ENCODE results near the gene C2orf68. TPM values are rescaled to one million over a fixed set of nuclear protein-coding genes. Genes with fewer than 3 reads are reported as not detected.

C2orf68 gene
- total and polyA plus RNA-seq, 2 donors (not counting 1 experiment from before 2014, with no cell fraction given) = 15.4 to 26.1 TPM

GRCh38 chr2:85644909-85645308 is 33.0 kb upstream of the C2orf68 start:
- H3K4me3 ChIP-seq (replicated peaks in 1 of 4; ENCODE audit: control extremely low read depth in 1 of 4, insufficient read depth in 1 of 4, low read depth in 3 of 4, low read length in 4 of 4) = no peak overlapping the region
- no peaks in the 10 kb centered on the region for H3K27me3 ChIP-seq (ENCODE audit: control insufficient read depth, insufficient read depth, low read length)
- no peak overlapping the region for H3K4me2 ChIP-seq (ENCODE audit: extremely low read depth, insufficient read depth, low read length)
- TF ChIP-seq EZH2 (IDR thresholded peaks at IDR 0.05; ENCODE audit: low read length, missing control alignments) = no peak
- TF ChIP-seq CTCF (conservative IDR thresholded peaks at IDR 0.05 in 1 of 2, IDR thresholded peaks at IDR 0.05 in 1 of 2; ENCODE audit: low read depth in 1 of 2, low read length in 2 of 2) = no peak
- no peaks in the 10 kb centered on the region for H4K20me1 ChIP-seq (ENCODE audit: control insufficient read depth, extremely low read depth, insufficient read depth, low read length)
- no peak overlapping the region for H3K9ac ChIP-seq (ENCODE audit: insufficient read depth, low read length)
- H2AFZ ChIP-seq (ENCODE audit: low read length) = no peak overlapping the region
- DNase-seq (ENCODE audit: low read depth in 2 of 2) = no peak
- H3K4me1 ChIP-seq (ENCODE audit: control insufficient read depth, extremely low read depth, insufficient read depth, low read length) = peaks cover 17% of the 10 kb centered on the region
- peaks cover 19% of the 10 kb centered on the region for H3K36me3 ChIP-seq (ENCODE audit: control insufficient read depth, insufficient read depth, low read length)
- H3K27ac ChIP-seq (ENCODE audit: insufficient read depth, low read length) = no peak overlapping the region
- H3K9me3 ChIP-seq (ENCODE audit: control insufficient read depth, insufficient read depth, low read depth, low read length) = no peaks in the 10 kb centered on the region
- no peaks in the 10 kb centered on the region for H3K79me2 ChIP-seq (ENCODE audit: control insufficient read depth, insufficient read depth, low read length)

- DNase-seq (ENCODE audit: low read depth in 2 of 2) = no peak
- H3K9me3 ChIP-seq (ENCODE audit: control insufficient read depth, insufficient read depth, low read depth, low read length) = no peaks in the 10 kb centered on the region
- TF ChIP-seq EZH2 (IDR thresholded peaks at IDR 0.05; ENCODE audit: low read length, missing control alignments) = no peak
- no peak for TF ChIP-seq CTCF (conservative IDR thresholded peaks at IDR 0.05 in 1 of 2, IDR thresholded peaks at IDR 0.05 in 1 of 2; ENCODE audit: low read depth in 1 of 2, low read length in 2 of 2)
- no peaks in the 10 kb centered on the region for H4K20me1 ChIP-seq (ENCODE audit: control insufficient read depth, extremely low read depth, insufficient read depth, low read length)
- no peak overlapping the region for H2AFZ ChIP-seq (ENCODE audit: low read length)
- no peak overlapping the region for H3K4me3 ChIP-seq (replicated peaks in 1 of 4; ENCODE audit: control extremely low read depth in 1 of 4, insufficient read depth in 1 of 4, low read depth in 3 of 4, low read length in 4 of 4)
- no peak overlapping the region for H3K9ac ChIP-seq (ENCODE audit: insufficient read depth, low read length)
- no peak overlapping the region for H3K27ac ChIP-seq (ENCODE audit: insufficient read depth, low read length)
- no peaks in the 10 kb centered on the region for H3K27me3 ChIP-seq (ENCODE audit: control insufficient read depth, insufficient read depth, low read length)
- no peaks in the 10 kb centered on the region for H3K79me2 ChIP-seq (ENCODE audit: control insufficient read depth, insufficient read depth, low read length)
- H3K4me2 ChIP-seq (ENCODE audit: extremely low read depth, insufficient read depth, low read length) = no peak overlapping the region
- peaks cover 26% of the 10 kb centered on the region for H3K36me3 ChIP-seq (ENCODE audit: control insufficient read depth, insufficient read depth, low read length)
- no peaks in the 10 kb centered on the region for H3K4me1 ChIP-seq (ENCODE audit: control insufficient read depth, extremely low read depth, insufficient read depth, low read length)
Observed at GRCh38 chr2:85642725-85643124, 30.9 kb upstream of the C2orf68 start.

- no peaks in the 10 kb centered on the region for H3K27me3 ChIP-seq (ENCODE audit: control insufficient read depth, insufficient read depth, low read length)
- no peak for DNase-seq (ENCODE audit: low read depth in 2 of 2)
- no peaks in the 10 kb centered on the region for H3K9me3 ChIP-seq (ENCODE audit: control insufficient read depth, insufficient read depth, low read depth, low read length)
- no peak for TF ChIP-seq CTCF (conservative IDR thresholded peaks at IDR 0.05 in 1 of 2, IDR thresholded peaks at IDR 0.05 in 1 of 2; ENCODE audit: low read depth in 1 of 2, low read length in 2 of 2)
- no peak for TF ChIP-seq EZH2 (IDR thresholded peaks at IDR 0.05; ENCODE audit: low read length, missing control alignments)
- H3K4me3 ChIP-seq (replicated peaks in 1 of 4; ENCODE audit: control extremely low read depth in 1 of 4, insufficient read depth in 1 of 4, low read depth in 3 of 4, low read length in 4 of 4) = no peak overlapping the region
- no peaks in the 10 kb centered on the region for H4K20me1 ChIP-seq (ENCODE audit: control insufficient read depth, extremely low read depth, insufficient read depth, low read length)
- no peak overlapping the region for H3K9ac ChIP-seq (ENCODE audit: insufficient read depth, low read length)
- peaks cover 19% of the 10 kb centered on the region for H3K36me3 ChIP-seq (ENCODE audit: control insufficient read depth, insufficient read depth, low read length)
- no peaks in the 10 kb centered on the region for H3K4me1 ChIP-seq (ENCODE audit: control insufficient read depth, extremely low read depth, insufficient read depth, low read length)
- no peak overlapping the region for H2AFZ ChIP-seq (ENCODE audit: low read length)
- H3K4me2 ChIP-seq (ENCODE audit: extremely low read depth, insufficient read depth, low read length) = no peak overlapping the region
- H3K27ac ChIP-seq (ENCODE audit: insufficient read depth, low read length) = no peak overlapping the region
- peaks cover 3% of the 10 kb centered on the region for H3K79me2 ChIP-seq (ENCODE audit: control insufficient read depth, insufficient read depth, low read length)
Observed at GRCh38 chr2:85635636-85636035, 23.8 kb upstream of the C2orf68 start.
